ENCODE measurements around the gene BRI3BP.

BRI3BP gene

GRCh38 chr12:124993626-124994436 is at the start of gene BRI3BP:
Gene BRI3BP, plus strand, starts transcription at chr12:124993645. Its CDS starts 146 bp downstream, at chr12:124993791.
- peak within 1 kb of the TSS; percentile 58 for H3K4me3 ChIP-seq (ENCODE audit: low read depth, low read length)
- no peak for TF ChIP-seq CTCF (IDR thresholded peaks at IDR 0.05; ENCODE audit: low read depth, low read length)

- no peak for TF ChIP-seq CTCF (IDR thresholded peaks at IDR 0.05; ENCODE audit: low read depth, low read length)
Measured at GRCh38 chr12:124946447-124946793, 47.0 kb upstream of the BRI3BP start.

GRCh38 chr12:124947013-124947412 is 46.4 kb upstream of the BRI3BP start:
- no peak overlapping the region for H3K4me3 ChIP-seq (ENCODE audit: low read depth, low read length)
- TF ChIP-seq CTCF (IDR thresholded peaks at IDR 0.05; ENCODE audit: low read depth, low read length) = no peak

More at GRCh38 chr12:124946447-124946793, 47.0 kb upstream of the BRI3BP start:
- no peak overlapping the region for H3K4me3 ChIP-seq (ENCODE audit: low read depth, low read length)

GRCh38 chr12:124947561-124948398 is 45.7 kb upstream of the BRI3BP start:
- TF ChIP-seq CTCF (IDR thresholded peaks at IDR 0.05; ENCODE audit: low read depth, low read length) = no peak
- H3K4me3 ChIP-seq (ENCODE audit: low read depth, low read length) = no peak overlapping the region

- TF ChIP-seq CTCF (IDR thresholded peaks at IDR 0.05; ENCODE audit: low read depth, low read length) = no peak
- H3K4me3 ChIP-seq (ENCODE audit: low read depth, low read length) = no peak overlapping the region
Measured at GRCh38 chr12:124949066-124949465, 44.4 kb upstream of the BRI3BP start.

- no peak for TF ChIP-seq CTCF (IDR thresholded peaks at IDR 0.05; ENCODE audit: low read depth, low read length)
Measured at GRCh38 chr12:124949779-124950728, 43.4 kb upstream of the BRI3BP start.

More at GRCh38 chr12:124949779-124950728, 43.4 kb upstream of the BRI3BP start:
- H3K4me3 ChIP-seq (ENCODE audit: low read depth, low read length) = no peak overlapping the region

Data from WI38 (cell line).